ENCODE data around the gene SELENOS.

Gene SELENOS

GRCh38 chr15:101251830-101252820, 25.2 kb downstream of the SELENOS start, which contains the start of gene CHSY1:
TSS of gene CHSY1 (minus strand) at chr15:101252048. CDS start at chr15:101251456, 592 bp downstream.
- peak within 1 kb of the TSS; percentile 45 for H3K27ac ChIP-seq (ENCODE audit: insufficient read depth, low read length, poor library complexity, severe bottlenecking)
- H3K4me1 ChIP-seq (ENCODE audit: control insufficient read depth, insufficient read depth, low read length, poor library complexity, severe bottlenecking): peaks cover 19% of the 10 kb centered on the region

GRCh38 chr15:101250873-101251829, 26.1 kb downstream of the SELENOS start:
- Histone ChIP-seq H3K4me1 (ENCODE audit: control insufficient read depth, insufficient read depth, low read length, poor library complexity, severe bottlenecking) (peaks cover 25% of the 10 kb centered on the region), H3K36me3 (ENCODE audit: control insufficient read depth, insufficient read depth, low read length) (no peaks in the 10 kb centered on the region), H3K27ac (ENCODE audit: insufficient read depth, low read length, poor library complexity, severe bottlenecking) (peak overlapping the region; percentile 45), H3K9me3 (ENCODE audit: control insufficient read depth, low read length) (no peaks in the 10 kb centered on the region), H3K4me3 (ENCODE audit: insufficient read depth, low read depth, low read length, poor library complexity, severe bottlenecking) (peak overlapping the region; percentile 83), H3K27me3 (replicated peaks; ENCODE audit: control insufficient read depth, insufficient read depth, low read length, poor library complexity, severe bottlenecking) (no peaks in the 10 kb centered on the region)
- peak in 1 of 3 donors; percentile 8 for DNase-seq

More at GRCh38 chr15:101251830-101252820, 25.2 kb downstream of the SELENOS start, which contains the start of gene CHSY1:
- Histone ChIP-seq H3K36me3 (ENCODE audit: control insufficient read depth, insufficient read depth, low read length) (no peaks in the 10 kb centered on the region), H3K4me3 (ENCODE audit: insufficient read depth, low read depth, low read length, poor library complexity, severe bottlenecking) (peak within 1 kb of the TSS; percentile 83), H3K27me3 (replicated peaks; ENCODE audit: control insufficient read depth, insufficient read depth, low read length, poor library complexity, severe bottlenecking) (no peaks in the 10 kb centered on the region), H3K9me3 (ENCODE audit: control insufficient read depth, low read length) (no peaks in the 10 kb centered on the region)
- DNase-seq: peak; percentile 78

GRCh38 chr15:101250341-101250831, 26.9 kb downstream of the SELENOS start:
- Histone ChIP-seq H3K27ac (ENCODE audit: insufficient read depth, low read length, poor library complexity, severe bottlenecking) (no peak overlapping the region), H3K9me3 (ENCODE audit: control insufficient read depth, low read length) (no peaks in the 10 kb centered on the region), H3K4me3 (ENCODE audit: insufficient read depth, low read depth, low read length, poor library complexity, severe bottlenecking) (peak overlapping the region; percentile 72), H3K4me1 (ENCODE audit: control insufficient read depth, insufficient read depth, low read length, poor library complexity, severe bottlenecking) (peaks cover 25% of the 10 kb centered on the region), H3K27me3 (replicated peaks; ENCODE audit: control insufficient read depth, insufficient read depth, low read length, poor library complexity, severe bottlenecking) (no peaks in the 10 kb centered on the region), H3K36me3 (ENCODE audit: control insufficient read depth, insufficient read depth, low read length) (no peaks in the 10 kb centered on the region)
- no peak for DNase-seq

GRCh38 chr15:101248274-101248673, 29.0 kb downstream of the SELENOS start:
- Histone ChIP-seq H3K9me3 (ENCODE audit: control insufficient read depth, low read length) (no peaks in the 10 kb centered on the region), H3K4me1 (ENCODE audit: control insufficient read depth, insufficient read depth, low read length, poor library complexity, severe bottlenecking) (peaks cover 41% of the 10 kb centered on the region), H3K4me3 (ENCODE audit: insufficient read depth, low read depth, low read length, poor library complexity, severe bottlenecking) (no peak overlapping the region), H3K36me3 (ENCODE audit: control insufficient read depth, insufficient read depth, low read length) (no peaks in the 10 kb centered on the region), H3K27ac (ENCODE audit: insufficient read depth, low read length, poor library complexity, severe bottlenecking) (no peak overlapping the region), H3K27me3 (replicated peaks; ENCODE audit: control insufficient read depth, insufficient read depth, low read length, poor library complexity, severe bottlenecking) (no peaks in the 10 kb centered on the region)
- DNase-seq: no peak

GRCh38 chr15:101246824-101247745, 30.2 kb downstream of the SELENOS start:
- DNase-seq: no peak
- no peak overlapping the region for H3K27ac ChIP-seq (ENCODE audit: insufficient read depth, low read length, poor library complexity, severe bottlenecking)
- peaks cover 53% of the 10 kb centered on the region for H3K4me1 ChIP-seq (ENCODE audit: control insufficient read depth, insufficient read depth, low read length, poor library complexity, severe bottlenecking)
- no peaks in the 10 kb centered on the region for H3K36me3 ChIP-seq (ENCODE audit: control insufficient read depth, insufficient read depth, low read length)
- no peaks in the 10 kb centered on the region for H3K27me3 ChIP-seq (replicated peaks; ENCODE audit: control insufficient read depth, insufficient read depth, low read length, poor library complexity, severe bottlenecking)
- no peak overlapping the region for H3K4me3 ChIP-seq (ENCODE audit: insufficient read depth, low read depth, low read length, poor library complexity, severe bottlenecking)
- H3K9me3 ChIP-seq (ENCODE audit: control insufficient read depth, low read length): no peaks in the 10 kb centered on the region

- Histone ChIP-seq H3K27me3 (replicated peaks; ENCODE audit: control insufficient read depth, insufficient read depth, low read length, poor library complexity, severe bottlenecking) (no peaks in the 10 kb centered on the region), H3K4me3 (ENCODE audit: insufficient read depth, low read depth, low read length, poor library complexity, severe bottlenecking) (no peak overlapping the region), H3K36me3 (ENCODE audit: control insufficient read depth, insufficient read depth, low read length) (no peaks in the 10 kb centered on the region), H3K4me1 (ENCODE audit: control insufficient read depth, insufficient read depth, low read length, poor library complexity, severe bottlenecking) (peaks cover 56% of the 10 kb centered on the region), H3K9me3 (ENCODE audit: control insufficient read depth, low read length) (no peaks in the 10 kb centered on the region), H3K27ac (ENCODE audit: insufficient read depth, low read length, poor library complexity, severe bottlenecking) (no peak overlapping the region)
- DNase-seq: no peak
Observed at GRCh38 chr15:101246391-101246790, 30.9 kb downstream of the SELENOS start.

GRCh38 chr15:101244889-101245668, 32.2 kb downstream of the SELENOS start:
- Histone ChIP-seq H3K4me1 (ENCODE audit: control insufficient read depth, insufficient read depth, low read length, poor library complexity, severe bottlenecking) (peaks cover 48% of the 10 kb centered on the region), H3K36me3 (ENCODE audit: control insufficient read depth, insufficient read depth, low read length) (no peaks in the 10 kb centered on the region), H3K4me3 (ENCODE audit: insufficient read depth, low read depth, low read length, poor library complexity, severe bottlenecking) (no peak overlapping the region), H3K27me3 (replicated peaks; ENCODE audit: control insufficient read depth, insufficient read depth, low read length, poor library complexity, severe bottlenecking) (no peaks in the 10 kb centered on the region), H3K9me3 (ENCODE audit: control insufficient read depth, low read length) (no peaks in the 10 kb centered on the region), H3K27ac (ENCODE audit: insufficient read depth, low read length, poor library complexity, severe bottlenecking) (no peak overlapping the region)
- DNase-seq: no peak

- no peak overlapping the region for H3K27ac ChIP-seq (ENCODE audit: insufficient read depth, low read length, poor library complexity, severe bottlenecking)
- DNase-seq: no peak
- peaks cover 45% of the 10 kb centered on the region for H3K4me1 ChIP-seq (ENCODE audit: control insufficient read depth, insufficient read depth, low read length, poor library complexity, severe bottlenecking)
- no peaks in the 10 kb centered on the region for H3K9me3 ChIP-seq (ENCODE audit: control insufficient read depth, low read length)
- no peaks in the 10 kb centered on the region for H3K27me3 ChIP-seq (replicated peaks; ENCODE audit: control insufficient read depth, insufficient read depth, low read length, poor library complexity, severe bottlenecking)
- no peak overlapping the region for H3K4me3 ChIP-seq (ENCODE audit: insufficient read depth, low read depth, low read length, poor library complexity, severe bottlenecking)
- no peaks in the 10 kb centered on the region for H3K36me3 ChIP-seq (ENCODE audit: control insufficient read depth, insufficient read depth, low read length)
Observed at GRCh38 chr15:101244036-101244781, 33.1 kb downstream of the SELENOS start.

Data from effector memory CD4-positive, alpha-beta T cell (primary cell).